H1 (cell line): Measurements from ENCODE around the gene SLC47A2. TPM values are rescaled to one million over a fixed set of nuclear protein-coding genes. Genes with fewer than 3 reads are reported as not detected.

ENCODE experiments used
- GTF2F1 ChIP-seq: IDR thresholded peaks from 2 replicates; pipeline ENCODE4 v1.6.1; 2012; ENCODE audit warnings: low read depth, low read length, improper control_type of control experiment, borderline replicate concordance
- JUND ChIP-seq: IDR thresholded peaks from 2 replicates; pipeline ENCODE4 v1.6.1; 2011; ENCODE audit warnings: mild to moderate bottlenecking, improper control_type of control experiment, low read length
- SP2 ChIP-seq: IDR thresholded peaks from 2 replicates; pipeline ENCODE4 v1.6.1; 2012; ENCODE audit warnings: mild to moderate bottlenecking, low read length, inconsistent platforms
- polyA plus RNA-seq, 7 experiments: library from polyadenylated mRNA; depleted of rRNA in 3 of 7; stranded (reverse) in 5 of 7; unstranded in 2 of 7; fragments of >200 nt in 5 of 7; fragments of 200-250 nt in 2 of 7; gene quantifications; 1 replicate in 5 of 7; 2 replicates in 1 of 7; 4 replicates in 1 of 7; pipeline versions ENCODE4 v1.2.1 to v1.2.3, GENCODE V29; 2011 to 2013; ENCODE audit warnings: missing spikeins in 2 of 7, mixed read lengths in 2 of 7
- total RNA-seq: library from RNA; stranded (reverse); fragmentation: NEBNext Ultra II Directional; extraction: Animal tissue kit (Norgen Biotek cat#: 25700); gene quantifications from 2 replicates; pipeline ENCODE4 v1.2.1, GENCODE V29; 2021
- TF ChIP-seq, protein P1 (sequence below): IDR thresholded peaks from 2 replicates; pipeline ENCODE4 v1.6.1; 2011; ENCODE audit warnings: low read depth, mild to moderate bottlenecking, low read length; ENCODE audit not compliant: insufficient read depth
- TF ChIP-seq, protein P2 (sequence below): IDR thresholded peaks from 2 replicates; pipeline ENCODE4 v1.6.1; 2011; ENCODE audit warnings: low read length, improper control_type of control experiment

SLC47A2 gene
- total and polyA plus RNA-seq, 2 of the 8 experiments (the other 6 are each of a cell fraction or from before 2014, with no cell fraction given), result not detected

DNA sequence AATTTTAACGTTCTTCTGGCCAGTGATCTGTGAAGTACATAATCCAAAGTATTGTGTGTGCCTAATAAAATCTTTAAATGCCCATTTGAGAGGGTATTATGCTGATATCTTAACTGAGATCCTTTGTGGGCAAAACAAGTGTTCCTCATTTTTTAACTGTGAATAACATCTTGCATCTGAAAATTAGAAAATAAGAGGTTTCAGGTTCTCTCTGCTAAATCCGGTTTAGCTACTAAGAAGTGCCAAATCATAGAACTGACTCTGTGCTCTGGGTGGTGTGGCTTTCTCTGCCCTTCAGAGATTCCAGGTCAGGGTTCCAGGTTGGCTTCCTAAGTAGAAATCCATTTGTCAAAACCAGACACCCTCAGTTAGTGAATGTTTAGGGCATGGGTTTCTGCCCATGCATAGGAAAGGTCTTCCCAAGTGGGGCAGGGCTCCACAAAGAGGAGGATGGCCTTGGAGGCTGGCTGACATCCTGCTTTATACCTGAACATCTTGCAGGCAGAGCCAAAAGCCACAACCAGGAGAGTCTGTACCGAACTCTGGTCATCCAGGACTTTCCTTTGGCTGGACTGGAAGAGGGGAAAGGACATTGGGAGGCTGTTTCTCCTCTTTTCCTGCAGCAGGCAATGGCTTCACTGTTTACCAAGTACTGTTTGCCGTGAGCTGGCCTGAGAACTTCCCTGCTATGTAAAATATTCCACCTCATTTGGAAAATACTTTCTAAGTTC is 59.4 kb downstream of the SLC47A2 start (continued):
- TF ChIP-seq, protein P1, sequence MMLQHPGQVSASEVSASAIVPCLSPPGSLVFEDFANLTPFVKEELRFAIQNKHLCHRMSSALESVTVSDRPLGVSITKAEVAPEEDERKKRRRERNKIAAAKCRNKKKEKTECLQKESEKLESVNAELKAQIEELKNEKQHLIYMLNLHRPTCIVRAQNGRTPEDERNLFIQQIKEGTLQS, result no peak
- TF ChIP-seq JUND (no peak), SP2 (no peak), GTF2F1 (no peak)
- TF ChIP-seq, protein P2, sequence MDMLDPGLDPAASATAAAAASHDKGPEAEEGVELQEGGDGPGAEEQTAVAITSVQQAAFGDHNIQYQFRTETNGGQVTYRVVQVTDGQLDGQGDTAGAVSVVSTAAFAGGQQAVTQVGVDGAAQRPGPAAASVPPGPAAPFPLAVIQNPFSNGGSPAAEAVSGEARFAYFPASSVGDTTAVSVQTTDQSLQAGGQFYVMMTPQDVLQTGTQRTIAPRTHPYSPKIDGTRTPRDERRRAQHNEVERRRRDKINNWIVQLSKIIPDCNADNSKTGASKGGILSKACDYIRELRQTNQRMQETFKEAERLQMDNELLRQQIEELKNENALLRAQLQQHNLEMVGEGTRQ, result no peak
